Measurements from ENCODE around the gene RAMP1. TPM values are rescaled to one million over a fixed set of nuclear protein-coding genes. Genes with fewer than 3 reads are reported as not detected.
A peak's percentile ranks its signal among the peaks of the same experiment; 100 is the strongest.

RAMP1 gene
- total RNA-seq, 2 experiments from 2014 or later = 8.1 to 9.6 TPM

- Mint-ChIP-seq H3K36me3 (ENCODE audit: low read depth) (peaks cover 6% of the 10 kb centered on the region), H3K27ac (peak overlapping the region; percentile 54), H3K27me3 (no peaks in the 10 kb centered on the region), H3K9me3 (no peaks in the 10 kb centered on the region), H3K4me1 (peaks cover 70% of the 10 kb centered on the region), H3K4me3 (no peak overlapping the region)
- POLR2A ChIA-PET = no interaction called here
- no peak for DNase-seq
- CTCF ChIA-PET = no interaction called here
Observed at GRCh38 chr2:237896956-237897355, 37.5 kb downstream of the RAMP1 start.

- POLR2A ChIA-PET = interaction anchor here (0.7 to 1.6 kb wide), 7 partner anchors 24 to 305 kb away, joined by 3 to 7 read pairs (median 3); no protein-coding TSS in a partner anchor
- CTCF ChIA-PET = interaction anchor here (1.0 to 1.6 kb wide), 4 partner anchors 26 to 71 kb away, joined by 3 to 16 read pairs (median 4); no protein-coding TSS in a partner anchor
- Mint-ChIP-seq H3K4me1 (peaks cover 64% of the 10 kb centered on the region), H3K27ac (peak overlapping the region; percentile 99), H3K9me3 (no peaks in the 10 kb centered on the region), H3K27me3 (no peaks in the 10 kb centered on the region), H3K36me3 (ENCODE audit: low read depth) (peaks cover 6% of the 10 kb centered on the region), H3K4me3 (peak overlapping the region; percentile 49)
- DNase-seq = no peak
Observed at GRCh38 chr2:237898057-237898414, 38.6 kb downstream of the RAMP1 start.

- no peaks in the 10 kb centered on the region for H3K9me3 Mint-ChIP-seq
- no peaks in the 10 kb centered on the region for H3K27me3 Mint-ChIP-seq
- CTCF ChIA-PET = interaction anchor here (0.7 kb wide), 1 partner anchor 22 kb away, joined by 3 read pairs; no protein-coding TSS in a partner anchor
- POLR2A ChIA-PET = no interaction called here
- H3K36me3 Mint-ChIP-seq (ENCODE audit: low read depth) = peaks cover 6% of the 10 kb centered on the region
- no peak for DNase-seq
- H3K27ac Mint-ChIP-seq = peak overlapping the region; percentile 37
- H3K4me1 Mint-ChIP-seq = peaks cover 80% of the 10 kb centered on the region
- no peak overlapping the region for H3K4me3 Mint-ChIP-seq
Observed at GRCh38 chr2:237900891-237901831, 41.7 kb downstream of the RAMP1 start.

- Mint-ChIP-seq H3K9me3 (peaks cover 4% of the 10 kb centered on the region), H3K27me3 (no peaks in the 10 kb centered on the region), H3K36me3 (ENCODE audit: low read depth) (peaks cover 9% of the 10 kb centered on the region), H3K27ac (peak overlapping the region; percentile 75), H3K4me3 (no peak overlapping the region), H3K4me1 (peaks cover 79% of the 10 kb centered on the region)
- POLR2A ChIA-PET = no interaction called here
- DNase-seq = no peak
- CTCF ChIA-PET = interaction anchor here (0.6 to 1.0 kb wide), 3 partner anchors 21 to 23 kb away, joined by 3 read pairs; no protein-coding TSS in a partner anchor
Observed at GRCh38 chr2:237901932-237902850, 42.8 kb downstream of the RAMP1 start.

- peaks cover 13% of the 10 kb centered on the region for H3K9me3 Mint-ChIP-seq
- ChIA-PET POLR2A (interaction anchor here (1.3 kb wide), 1 partner anchor 63 kb away, joined by 3 read pairs; no protein-coding TSS in a partner anchor), CTCF (interaction anchor here (1.2 to 1.3 kb wide), 2 partner anchors 18 to 77 kb away, joined by 3 to 5 read pairs; no protein-coding TSS in a partner anchor)
- DNase-seq = peak; percentile 36
- H3K4me1 Mint-ChIP-seq = peaks cover 55% of the 10 kb centered on the region
- no peaks in the 10 kb centered on the region for H3K27me3 Mint-ChIP-seq
- H3K4me3 Mint-ChIP-seq = peak overlapping the region; percentile 37
- peak overlapping the region; percentile 80 for H3K27ac Mint-ChIP-seq
- peaks cover 8% of the 10 kb centered on the region for H3K36me3 Mint-ChIP-seq (ENCODE audit: low read depth)
Observed at GRCh38 chr2:237904831-237905599, 45.6 kb downstream of the RAMP1 start.

GRCh38 chr2:237907144-237907543 is 47.7 kb downstream of the RAMP1 start:
- no peak overlapping the region for H3K4me3 Mint-ChIP-seq
- peaks cover 17% of the 10 kb centered on the region for H3K36me3 Mint-ChIP-seq (ENCODE audit: low read depth)
- H3K27me3 Mint-ChIP-seq = no peaks in the 10 kb centered on the region
- DNase-seq = no peak
- POLR2A ChIA-PET = no interaction called here
- H3K9me3 Mint-ChIP-seq = peaks cover 23% of the 10 kb centered on the region
- H3K27ac Mint-ChIP-seq = peak overlapping the region; percentile 47
- CTCF ChIA-PET = interaction anchor here (0.7 to 1.2 kb wide), 2 partner anchors 16 to 96 kb away, joined by 3 to 4 read pairs; no protein-coding TSS in a partner anchor
- peaks cover 36% of the 10 kb centered on the region for H3K4me1 Mint-ChIP-seq

- Mint-ChIP-seq H3K4me3 (no peak overlapping the region), H3K9me3 (peaks cover 23% of the 10 kb centered on the region), H3K27me3 (no peaks in the 10 kb centered on the region), H3K4me1 (peaks cover 26% of the 10 kb centered on the region), H3K27ac (no peak overlapping the region), H3K36me3 (ENCODE audit: low read depth) (peaks cover 17% of the 10 kb centered on the region)
- ChIA-PET CTCF (no interaction called here), POLR2A (no interaction called here)
- no peak for DNase-seq
Observed at GRCh38 chr2:237909075-237909695, 49.8 kb downstream of the RAMP1 start.

GRCh38 chr2:237909801-237910475 is 50.5 kb downstream of the RAMP1 start:
- H3K9me3 Mint-ChIP-seq = peaks cover 23% of the 10 kb centered on the region
- no peak overlapping the region for H3K4me3 Mint-ChIP-seq
- no peak for DNase-seq
- CTCF ChIA-PET = no interaction called here
- peaks cover 22% of the 10 kb centered on the region for H3K4me1 Mint-ChIP-seq
- no peak overlapping the region for H3K27ac Mint-ChIP-seq
- peaks cover 17% of the 10 kb centered on the region for H3K36me3 Mint-ChIP-seq (ENCODE audit: low read depth)
- no peaks in the 10 kb centered on the region for H3K27me3 Mint-ChIP-seq
- POLR2A ChIA-PET = no interaction called here

GRCh38 chr2:237910576-237911362 is 51.3 kb downstream of the RAMP1 start:
- H3K4me1 Mint-ChIP-seq = peaks cover 14% of the 10 kb centered on the region
- CTCF ChIA-PET = interaction anchor here (0.5 kb wide), 1 partner anchor 28 kb away, joined by 3 read pairs; no protein-coding TSS in a partner anchor
- H3K27ac Mint-ChIP-seq = no peak overlapping the region
- POLR2A ChIA-PET = no interaction called here
- DNase-seq = no peak
- peaks cover 17% of the 10 kb centered on the region for H3K36me3 Mint-ChIP-seq (ENCODE audit: low read depth)
- H3K9me3 Mint-ChIP-seq = peaks cover 23% of the 10 kb centered on the region
- no peaks in the 10 kb centered on the region for H3K27me3 Mint-ChIP-seq
- no peak overlapping the region for H3K4me3 Mint-ChIP-seq

- Mint-ChIP-seq H3K36me3 (ENCODE audit: low read depth) (peaks cover 17% of the 10 kb centered on the region), H3K9me3 (peaks cover 23% of the 10 kb centered on the region), H3K27ac (no peak overlapping the region), H3K4me3 (no peak overlapping the region), H3K27me3 (no peaks in the 10 kb centered on the region), H3K4me1 (peaks cover 7% of the 10 kb centered on the region)
- no peak for DNase-seq
- POLR2A ChIA-PET = no interaction called here
- CTCF ChIA-PET = interaction anchor here (0.5 to 1.1 kb wide), 2 partner anchors 12 to 27 kb away, joined by 3 read pairs; no protein-coding TSS in a partner anchor
Observed at GRCh38 chr2:237911363-237912017, 52.1 kb downstream of the RAMP1 start.

Measured in activated CD4-positive, alpha-beta memory T cell treated with anti-CD3 and anti-CD28 coated beads, Interleukin-2, amount 10 ng/mL, durations not matched to agents 7 days and 5 days (primary cell).